Measurements from ENCODE around the gene PIK3R1.
A peak's percentile ranks its signal among the peaks of the same experiment; 100 is the strongest.
"Not testable (repeated sequence)": the region's sequence is repeated elsewhere in the genome, so short reads cannot be mapped to it uniquely, and the experiment has no call there.

Gene PIK3R1

DNA sequence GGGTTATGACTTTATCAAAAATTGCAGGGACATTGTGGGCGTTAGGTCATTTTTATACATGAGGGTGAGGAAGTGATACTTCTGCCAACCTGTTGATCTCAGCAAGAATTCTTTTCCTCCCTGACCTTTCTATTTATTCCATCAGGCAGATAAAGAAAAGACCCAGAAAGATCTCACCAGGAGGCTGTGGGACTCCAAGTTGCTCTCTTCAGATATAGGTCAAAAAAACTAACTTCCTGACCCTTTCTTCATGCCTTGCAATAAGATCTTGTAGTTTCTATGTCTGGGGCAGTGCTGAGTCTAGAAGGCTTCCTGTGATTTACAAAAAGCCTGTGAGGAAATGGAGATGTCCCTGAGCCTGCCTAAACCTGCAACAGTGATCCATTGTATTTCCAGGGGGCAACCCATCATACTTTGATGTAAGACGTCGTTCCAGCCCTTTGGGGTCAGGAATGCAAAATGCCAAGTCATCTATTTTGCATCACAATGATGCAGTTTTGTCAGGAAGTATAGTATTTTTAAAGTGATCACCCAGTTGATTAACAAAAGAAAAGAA lies 22.0 kb upstream of the PIK3R1 start:
- no peak for DNase-seq (ENCODE audit: low read depth)
- H3K4me3 ChIP-seq (ENCODE audit: low read length) = no peak overlapping the region
- TF ChIP-seq, protein P1, sequence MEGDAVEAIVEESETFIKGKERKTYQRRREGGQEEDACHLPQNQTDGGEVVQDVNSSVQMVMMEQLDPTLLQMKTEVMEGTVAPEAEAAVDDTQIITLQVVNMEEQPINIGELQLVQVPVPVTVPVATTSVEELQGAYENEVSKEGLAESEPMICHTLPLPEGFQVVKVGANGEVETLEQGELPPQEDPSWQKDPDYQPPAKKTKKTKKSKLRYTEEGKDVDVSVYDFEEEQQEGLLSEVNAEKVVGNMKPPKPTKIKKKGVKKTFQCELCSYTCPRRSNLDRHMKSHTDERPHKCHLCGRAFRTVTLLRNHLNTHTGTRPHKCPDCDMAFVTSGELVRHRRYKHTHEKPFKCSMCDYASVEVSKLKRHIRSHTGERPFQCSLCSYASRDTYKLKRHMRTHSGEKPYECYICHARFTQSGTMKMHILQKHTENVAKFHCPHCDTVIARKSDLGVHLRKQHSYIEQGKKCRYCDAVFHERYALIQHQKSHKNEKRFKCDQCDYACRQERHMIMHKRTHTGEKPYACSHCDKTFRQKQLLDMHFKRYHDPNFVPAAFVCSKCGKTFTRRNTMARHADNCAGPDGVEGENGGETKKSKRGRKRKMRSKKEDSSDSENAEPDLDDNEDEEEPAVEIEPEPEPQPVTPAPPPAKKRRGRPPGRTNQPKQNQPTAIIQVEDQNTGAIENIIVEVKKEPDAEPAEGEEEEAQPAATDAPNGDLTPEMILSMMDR (conservative IDR thresholded peaks at IDR 0.05; ENCODE audit: low read depth, low read length) = no peak

DNA sequence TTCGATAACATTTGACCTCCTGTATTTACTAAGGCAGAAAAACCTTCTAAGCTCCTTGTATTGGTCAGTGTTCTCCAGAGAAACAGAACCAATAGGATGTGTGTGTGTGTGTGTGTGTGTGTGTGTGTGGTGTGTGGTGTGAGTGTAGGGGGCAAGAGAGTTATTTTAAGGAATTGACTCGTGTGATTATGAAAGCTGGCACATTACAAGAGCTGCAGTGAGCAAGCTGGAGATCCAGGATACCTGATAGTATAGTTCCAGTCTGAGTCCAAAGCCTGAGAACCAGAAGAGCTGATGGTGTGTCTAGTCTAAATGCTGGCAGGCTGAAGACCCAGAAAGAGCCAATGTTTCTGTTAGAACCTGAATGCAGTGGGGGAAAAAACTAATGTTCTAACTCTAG lies 21.2 kb upstream of the PIK3R1 start:
- TF ChIP-seq, protein P1 (conservative IDR thresholded peaks at IDR 0.05; ENCODE audit: low read depth, low read length) = no peak
- DNase-seq (ENCODE audit: low read depth) = no peak
- H3K4me3 ChIP-seq (ENCODE audit: low read length) = no peak overlapping the region

DNA sequence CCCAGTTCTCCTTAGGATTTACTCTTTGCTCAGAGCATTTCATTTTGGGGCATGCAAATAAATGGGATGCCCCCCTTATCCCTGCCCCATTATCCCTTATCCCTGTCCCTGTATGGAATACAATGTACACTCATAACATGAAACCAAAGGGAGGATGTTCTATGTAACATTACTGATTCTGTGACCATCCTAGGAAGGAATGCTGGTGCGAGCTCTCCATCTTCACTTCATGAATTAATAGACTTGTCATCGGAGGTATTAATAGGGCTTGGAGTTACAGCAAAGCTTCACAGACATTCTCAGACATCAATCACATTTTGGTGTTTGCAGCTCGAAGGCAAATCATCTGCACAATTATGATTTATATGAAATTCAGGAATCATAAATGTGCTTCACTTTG lies 20.4 kb upstream of the PIK3R1 start:
- no peak for DNase-seq (ENCODE audit: low read depth)
- TF ChIP-seq, protein P1 (conservative IDR thresholded peaks at IDR 0.05; ENCODE audit: low read depth, low read length) = no peak

DNA sequence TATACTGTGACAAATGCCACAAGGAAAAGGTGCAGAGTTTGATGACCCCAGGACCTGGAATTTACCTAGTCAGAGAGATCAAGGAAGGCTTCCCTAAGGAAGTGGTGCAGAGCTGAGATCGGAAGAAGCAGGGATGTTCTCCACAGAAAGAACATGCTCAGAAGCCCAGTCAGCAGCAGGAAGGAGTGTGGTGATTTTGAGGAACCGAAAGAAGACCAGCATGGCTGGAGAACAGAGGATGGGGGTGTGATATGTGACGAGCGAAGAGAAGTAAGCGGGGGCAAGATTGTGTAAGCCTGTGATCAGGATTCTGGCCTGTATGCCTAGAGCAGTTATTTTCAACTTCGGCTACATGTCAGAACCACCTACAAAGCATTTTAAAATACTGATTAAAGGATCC lies 18.7 kb upstream of the PIK3R1 start:
- H3K4me3 ChIP-seq (ENCODE audit: low read length) = no peak overlapping the region
- DNase-seq (ENCODE audit: low read depth) = no peak
- TF ChIP-seq, protein P1 (conservative IDR thresholded peaks at IDR 0.05; ENCODE audit: low read depth, low read length) = no peak

More for the DNA sequence above, 20.4 kb upstream of the PIK3R1 start:
- no peak overlapping the region for H3K4me3 ChIP-seq (ENCODE audit: low read length)

DNA sequence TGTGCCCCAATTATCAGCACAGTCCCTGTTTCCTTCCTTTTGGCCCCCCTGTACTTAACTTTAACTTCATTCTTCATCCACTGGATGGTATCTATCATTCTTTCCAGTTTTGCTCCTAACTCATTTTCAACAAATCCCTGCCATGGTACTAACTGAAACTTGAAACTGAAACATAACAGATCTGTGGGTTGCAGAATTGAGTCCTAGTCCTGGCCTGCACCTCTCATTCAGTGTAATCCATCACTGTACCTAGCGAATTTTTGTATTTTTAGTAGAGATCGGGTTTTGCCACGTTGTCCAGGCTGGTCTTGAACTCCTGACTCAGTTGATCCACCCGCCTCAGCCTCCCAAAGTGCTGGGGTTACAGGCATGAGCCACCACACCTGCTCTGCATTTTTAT lies 15.3 kb upstream of the PIK3R1 start:
- TF ChIP-seq, protein P1 (conservative IDR thresholded peaks at IDR 0.05; ENCODE audit: low read depth, low read length) = no peak
- DNase-seq (ENCODE audit: low read depth) = no peak
- H3K4me3 ChIP-seq (ENCODE audit: low read length) = no peak overlapping the region

DNA sequence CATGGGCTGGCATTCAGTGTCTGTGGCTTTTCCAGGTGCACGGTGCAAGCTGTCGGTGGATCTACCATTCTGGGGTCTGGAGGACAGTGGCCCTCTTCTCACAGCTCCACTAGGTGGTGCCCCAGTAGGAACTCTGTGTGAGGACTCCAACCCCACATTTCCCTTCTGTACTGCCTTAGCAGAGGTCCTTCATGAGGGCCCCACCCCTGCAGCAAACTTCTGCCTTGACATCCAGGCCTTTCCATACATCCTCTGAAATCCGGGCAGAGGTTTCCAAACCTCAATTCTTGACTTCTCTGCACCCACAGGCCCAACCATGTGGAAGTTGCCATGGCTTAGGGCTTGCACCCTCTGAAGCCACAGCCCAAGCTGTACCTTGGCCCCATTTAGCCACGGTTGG lies 4.9 kb upstream of the PIK3R1 start:
- DNase-seq (ENCODE audit: low read depth); H3K4me3 ChIP-seq (ENCODE audit: low read length): not testable (repeated sequence)

DNA sequence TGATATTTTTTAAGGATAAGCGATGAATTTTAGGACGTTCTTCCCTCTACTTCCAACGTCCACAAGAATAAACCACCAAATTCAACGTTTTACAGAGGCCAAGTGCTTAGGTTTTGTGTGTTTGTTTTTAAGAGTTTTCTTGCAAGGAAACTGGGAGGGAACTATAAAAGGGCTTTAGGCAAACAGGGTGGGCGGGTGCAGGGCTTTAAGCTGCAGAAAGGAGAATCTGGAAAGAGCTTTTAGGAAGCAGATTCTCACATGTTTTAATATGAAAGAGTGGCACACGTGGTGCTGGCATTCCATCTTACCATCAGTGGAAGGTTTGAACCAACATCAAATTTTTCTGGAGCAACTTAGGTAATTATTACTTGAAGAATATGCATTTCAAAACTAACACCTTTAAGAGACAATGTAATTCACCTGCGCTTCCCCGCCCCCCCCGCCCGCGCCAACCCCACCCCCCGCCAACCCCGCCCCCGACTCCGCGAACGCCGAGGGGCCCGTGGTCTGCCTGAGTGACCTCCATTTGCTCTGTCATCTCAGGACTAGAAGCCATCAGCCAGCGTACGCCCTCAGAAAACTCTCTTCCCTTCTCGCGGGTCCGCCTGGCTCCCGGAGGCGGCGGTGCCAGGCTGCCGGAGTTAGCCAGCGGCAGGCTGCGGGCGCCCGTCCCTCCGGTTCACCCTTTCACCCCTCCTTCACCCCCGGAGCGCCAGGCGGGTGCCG lies 911 bp upstream of the PIK3R1 start:
- TF ChIP-seq, protein P1 (conservative IDR thresholded peaks at IDR 0.05; ENCODE audit: low read depth, low read length) = no peak
- H3K4me3 ChIP-seq (ENCODE audit: low read length) = peak overlapping the region; percentile 67
- DNase-seq (ENCODE audit: low read depth) = no peak
